Globus pallidus (tissue), 1 donor: ENCODE results near the gene KRIT1.

Experiments
- DNase-seq: peaks from one replicate; pipeline ENCODE4 v3.0.0-alpha.2; 2015; ENCODE audit warnings: low spot score

Gene KRIT1

GRCh38 chr7:92150450-92151017, 95.2 kb downstream of the KRIT1 start:
- DNase-seq = no peak

GRCh38 chr7:92149736-92150239, 95.9 kb downstream of the KRIT1 start:
- DNase-seq = no peak
